Transverse colon (tissue), 4 donors: ENCODE results near the gene RAI1.

Experiments used
- CTCF ChIP-seq, 5 experiments: fragments of 200-600 bp in 3 of 5; fragments of 450-650 bp in 2 of 5; sonication (generic) in 3 of 5; IDR thresholded peaks; 1 replicate in 2 of 5; 2 replicates in 3 of 5; pipeline ENCODE4 v1.5.1; 2016 to 2017; ENCODE audit warnings: antibody characterized with exemption in 5 of 5, inconsistent platforms in 3 of 5, mild to moderate bottlenecking in 2 of 5, moderate library complexity in 1 of 5
- POLR2AphosphoS5 ChIP-seq, 3 donors: sonication (generic); formaldehyde crosslinking; IDR thresholded peaks; one replicate each; pipeline ENCODE4 v1.6.1; 2016; ENCODE audit warnings: antibody characterized with exemption in 3 of 3

GRCh38 chr17:17648762-17649161 lies 32.5 kb upstream of the RAI1 start:
- no peak for TF ChIP-seq POLR2AphosphoS5 (IDR thresholded peaks at IDR 0.05)
- no peak for TF ChIP-seq CTCF (IDR thresholded peaks at IDR 0.05)
